Vagina (tissue), 2 donors: ENCODE results near the gene ATXN10.

Experiments used
- CTCF ChIP-seq, 3 experiments: fragments of 450-650 bp in 2 of 3; fragments of 200-600 bp in 1 of 3; sonication (generic) in 1 of 3; IDR thresholded peaks; one replicate each; pipeline ENCODE4 v1.5.1; 2017 to 2019; ENCODE audit warnings: antibody characterized with exemption in 3 of 3, mild to moderate bottlenecking in 2 of 3, moderate library complexity in 2 of 3
- POLR2A ChIP-seq, 2 donors: fragments of 450-650 bp; IDR thresholded peaks; one replicate each; pipeline ENCODE4 v1.6.1; 2017; ENCODE audit warnings: antibody characterized with exemption in 2 of 2, mild to moderate bottlenecking in 2 of 2, moderate library complexity in 2 of 2
- POLR2AphosphoS5 ChIP-seq, 2 donors: sonication (generic); formaldehyde crosslinking; IDR thresholded peaks; one replicate each; pipeline ENCODE4 v1.9.0; 2017; ENCODE audit warnings: antibody characterized with exemption in 2 of 2, mild to moderate bottlenecking in 2 of 2, low read depth in 1 of 2; ENCODE audit not compliant: insufficient read depth in 1 of 2

GRCh38 chr22:45648301-45649117 lies 23.1 kb upstream of the ATXN10 start:
- TF ChIP-seq POLR2A (IDR thresholded peaks at IDR 0.05): no peak
- TF ChIP-seq CTCF (IDR thresholded peaks at IDR 0.05): no peak
- no peak for TF ChIP-seq POLR2AphosphoS5 (IDR thresholded peaks at IDR 0.05; ENCODE audit: insufficient read depth in 1 of 2, low read depth in 1 of 2)
